Spinal cord (tissue), 10 donors: ENCODE measurements around the gene KEAP1. TPM values are rescaled to one million over a fixed set of nuclear protein-coding genes. Genes with fewer than 3 reads are reported as not detected.
"Not testable (repeated sequence)": the region's sequence is repeated elsewhere in the genome, so short reads cannot be mapped to it uniquely, and the experiment has no call there.

Experiments used
- DNase-seq, 6 donors: peaks; one replicate each; pipeline versions ENCODE4 v3.0.0 to v3.0.0-alpha.2; 2013 to 2015; ENCODE audit warnings: low spot score in 6 of 6, low read depth in 4 of 6
- H3K27ac ChIP-seq: one replicate; pipeline ENCODE4 v1.5.1; 2013; ENCODE audit warnings: low read depth, low read length, control low read depth
- H3K27me3 ChIP-seq: one replicate; pipeline ENCODE4 v1.6.1; 2013; ENCODE audit warnings: low read length; ENCODE audit not compliant: control insufficient read depth, insufficient read depth
- H3K36me3 ChIP-seq: one replicate; pipeline ENCODE4 v1.6.1; 2013; ENCODE audit warnings: low read length; ENCODE audit not compliant: control insufficient read depth, insufficient read depth
- H3K4me1 ChIP-seq: one replicate; pipeline ENCODE4 v1.6.1; 2013; ENCODE audit warnings: low read length; ENCODE audit not compliant: control insufficient read depth, insufficient read depth
- H3K4me3 ChIP-seq: one replicate; pipeline ENCODE4 v1.5.1; 2013; ENCODE audit warnings: low read depth, low read length, control low read depth
- H3K9me3 ChIP-seq: one replicate; pipeline ENCODE4 v1.6.1; 2013; ENCODE audit warnings: low read length; ENCODE audit not compliant: control insufficient read depth, insufficient read depth
- WGBS: methylation state at CpG from one replicate; pipeline ENCODE4 v1.1.5; 2013; ENCODE audit warnings: missing lambda C conversion rate; ENCODE audit not compliant: insufficient coverage; 5-methylcytosine and 5-hydroxymethylcytosine counted together
- polyA plus RNA-seq, 2 donors: library from polyadenylated mRNA; unstranded; fragments of 120-200 nt; gene quantifications; one replicate each; pipeline ENCODE4 v1.2.1, GENCODE V29; 2013; ENCODE audit not compliant: insufficient read length in 2 of 2
- total RNA-seq, 2 donors: library from RNA; depleted of rRNA in 1 of 2; stranded (reverse); fragments of 120-200 nt in 1 of 2; fragments of >200 nt in 1 of 2; gene quantifications; one replicate each; pipeline versions ENCODE4 v1.2.3 to v1.2.4, GENCODE V29; 2013 to 2014
- donor health status: healthy.

Gene KEAP1
- total and polyA plus RNA-seq, 4 donors = 40.5 to 93.6 (median 68.4) TPM

DNA sequence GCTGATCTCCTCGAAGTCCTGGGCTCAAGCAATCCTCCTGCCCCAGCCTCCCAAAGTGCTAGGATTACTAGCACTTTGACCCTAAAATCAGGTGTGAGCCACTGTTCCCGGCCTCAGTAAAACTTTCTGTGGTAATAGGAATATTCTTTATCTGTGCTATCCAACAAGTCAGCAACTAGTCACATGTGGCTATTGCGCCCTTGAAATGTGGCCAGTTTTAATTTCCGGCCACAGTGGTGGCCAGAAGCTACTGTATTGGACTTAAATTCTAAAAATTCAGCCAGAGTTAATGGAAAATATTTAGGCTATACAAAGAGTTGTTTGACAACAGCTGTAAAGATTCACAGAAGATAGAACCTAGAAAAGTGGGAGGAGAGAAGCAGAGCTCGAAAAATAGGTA, 30.0 kb downstream of the KEAP1 start:
- WGBS = 87% methylated on average over 3 of the region's 5 CpGs
- H3K27ac ChIP-seq = no peak overlapping the region
- H3K4me3 ChIP-seq = no peak overlapping the region
- H3K9me3 ChIP-seq = no peaks in the 10 kb centered on the region
- no peaks in the 10 kb centered on the region for H3K27me3 ChIP-seq
- H3K4me1 ChIP-seq = no peaks in the 10 kb centered on the region
- peaks cover 7% of the 10 kb centered on the region for H3K36me3 ChIP-seq
- no peak for DNase-seq

DNA sequence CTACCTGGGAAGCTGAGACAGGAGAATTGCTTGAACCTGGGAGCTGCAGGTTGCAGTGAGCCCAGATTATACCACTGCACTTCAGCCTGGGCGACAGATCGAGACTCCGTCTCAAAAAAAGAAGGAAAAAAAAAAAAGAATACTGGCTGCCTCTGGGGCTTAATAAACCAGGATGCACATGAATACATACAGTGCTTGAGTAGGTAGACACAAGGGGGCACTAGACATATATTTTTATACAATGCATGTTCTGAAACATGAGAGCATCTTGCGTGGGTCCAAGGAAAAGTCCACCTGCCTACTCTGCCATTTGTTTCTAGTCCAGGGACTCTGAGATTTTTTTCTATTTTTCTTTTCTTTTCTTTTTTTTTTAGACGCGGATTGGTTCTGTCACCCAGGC, 31.2 kb downstream of the KEAP1 start:
- Histone ChIP-seq H3K36me3 (peaks cover 18% of the 10 kb centered on the region), H3K27ac (no peak overlapping the region), H3K4me3 (no peak overlapping the region), H3K9me3 (no peaks in the 10 kb centered on the region), H3K27me3 (no peaks in the 10 kb centered on the region), H3K4me1 (no peaks in the 10 kb centered on the region)
- WGBS = 45% methylated on average over 3 of the region's 6 CpGs
- DNase-seq = peak in 2 of 6 donors; percentile 47 to 55

- Histone ChIP-seq H3K27ac (no peak overlapping the region), H3K9me3 (no peaks in the 10 kb centered on the region), H3K36me3 (peaks cover 45% of the 10 kb centered on the region), H3K4me1 (no peaks in the 10 kb centered on the region), H3K27me3 (no peaks in the 10 kb centered on the region), H3K4me3 (no peak overlapping the region)
- 31% methylated on average over 2 of the region's 12 CpGs for WGBS
- DNase-seq = no peak
These were observed 35.0 kb downstream of the KEAP1 start for GRCh38 chr19:10468133-10468532.

DNA sequence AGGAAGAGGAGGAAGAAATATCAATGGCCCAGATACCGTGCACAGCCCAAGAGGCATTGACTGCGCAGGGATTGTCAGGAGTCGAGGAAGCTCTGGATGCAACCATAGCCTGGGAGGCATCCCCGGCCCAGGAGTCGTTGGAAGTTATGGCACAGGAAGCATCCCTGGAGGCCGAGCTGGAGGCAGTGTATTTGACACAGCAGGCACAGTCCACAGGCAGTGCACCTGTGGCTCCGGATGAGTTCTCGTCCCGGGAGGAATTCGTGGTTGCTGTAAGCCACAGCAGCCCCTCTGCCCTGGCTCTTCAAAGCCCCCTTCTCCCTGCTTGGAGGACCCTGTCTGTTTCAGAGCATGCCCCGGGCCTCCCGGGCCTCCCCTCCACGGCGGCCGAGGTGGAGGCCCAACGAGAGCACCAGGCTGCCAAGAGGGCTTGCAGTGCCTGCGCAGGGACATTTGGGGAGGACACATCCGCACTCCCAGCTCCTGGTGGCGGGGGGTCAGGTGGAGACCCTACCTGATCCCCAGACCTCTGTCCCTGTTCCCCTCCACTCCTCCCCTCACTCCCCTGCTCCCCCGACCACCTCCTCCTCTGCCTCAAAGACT, 36.0 kb downstream of the KEAP1 start:
- no peak for DNase-seq
- Histone ChIP-seq H3K9me3 (no peaks in the 10 kb centered on the region), H3K27ac (no peak overlapping the region), H3K36me3 (peaks cover 53% of the 10 kb centered on the region), H3K4me1 (no peaks in the 10 kb centered on the region), H3K27me3 (no peaks in the 10 kb centered on the region), H3K4me3 (no peak overlapping the region)
- 76% methylated on average over 18 of the region's 20 CpGs for WGBS

DNA sequence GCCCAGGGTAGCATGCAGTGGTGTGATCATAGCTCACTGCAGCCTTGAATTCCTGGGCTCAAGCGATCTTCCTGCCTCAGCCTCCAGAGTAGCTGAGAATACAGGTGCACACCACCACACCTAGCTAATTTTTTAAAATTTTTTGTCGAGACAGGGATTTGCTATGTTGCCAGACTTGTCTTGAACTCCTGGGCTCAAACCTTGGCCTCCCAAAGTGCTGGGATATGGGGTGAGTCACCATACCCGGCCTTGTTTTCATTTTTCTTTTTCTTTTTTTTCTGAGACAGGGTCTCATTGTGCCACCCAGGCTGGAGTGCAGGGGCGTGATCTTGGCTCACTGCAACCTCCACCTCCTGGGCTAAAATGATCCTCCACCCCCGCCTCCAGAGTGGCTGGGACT, 38.7 kb downstream of the KEAP1 start:
- Histone ChIP-seq H3K4me3 (no peak overlapping the region), H3K4me1 (peaks cover 12% of the 10 kb centered on the region), H3K27ac (no peak overlapping the region), H3K36me3 (peaks cover 68% of the 10 kb centered on the region), H3K9me3 (no peaks in the 10 kb centered on the region), H3K27me3 (no peaks in the 10 kb centered on the region)
- 77% methylated on average over 3 of the region's 5 CpGs for WGBS
- DNase-seq = no peak

- no peak for DNase-seq
- WGBS = 88% methylated on average over 1 of the region's 4 CpGs
- no peak overlapping the region for H3K27ac ChIP-seq
These were observed 40.6 kb downstream of the KEAP1 start for GRCh38 chr19:10462557-10462956.

GRCh38 chr19:10462042-10462441, 41.1 kb downstream of the KEAP1 start:
- Histone ChIP-seq H3K36me3 (peaks cover 72% of the 10 kb centered on the region), H3K4me1 (peaks cover 12% of the 10 kb centered on the region)
- not testable (repeated sequence) for H3K27ac ChIP-seq, H3K4me3 ChIP-seq, H3K9me3 ChIP-seq, DNase-seq, H3K27me3 ChIP-seq
- WGBS = 70% methylated on average over 2 of the region's 15 CpGs

More at GRCh38 chr19:10462557-10462956, 40.6 kb downstream of the KEAP1 start:
- peaks cover 72% of the 10 kb centered on the region for H3K36me3 ChIP-seq
- H3K4me1 ChIP-seq = peaks cover 12% of the 10 kb centered on the region
- no peaks in the 10 kb centered on the region for H3K27me3 ChIP-seq
- no peak overlapping the region for H3K4me3 ChIP-seq
- H3K9me3 ChIP-seq = no peaks in the 10 kb centered on the region

DNA sequence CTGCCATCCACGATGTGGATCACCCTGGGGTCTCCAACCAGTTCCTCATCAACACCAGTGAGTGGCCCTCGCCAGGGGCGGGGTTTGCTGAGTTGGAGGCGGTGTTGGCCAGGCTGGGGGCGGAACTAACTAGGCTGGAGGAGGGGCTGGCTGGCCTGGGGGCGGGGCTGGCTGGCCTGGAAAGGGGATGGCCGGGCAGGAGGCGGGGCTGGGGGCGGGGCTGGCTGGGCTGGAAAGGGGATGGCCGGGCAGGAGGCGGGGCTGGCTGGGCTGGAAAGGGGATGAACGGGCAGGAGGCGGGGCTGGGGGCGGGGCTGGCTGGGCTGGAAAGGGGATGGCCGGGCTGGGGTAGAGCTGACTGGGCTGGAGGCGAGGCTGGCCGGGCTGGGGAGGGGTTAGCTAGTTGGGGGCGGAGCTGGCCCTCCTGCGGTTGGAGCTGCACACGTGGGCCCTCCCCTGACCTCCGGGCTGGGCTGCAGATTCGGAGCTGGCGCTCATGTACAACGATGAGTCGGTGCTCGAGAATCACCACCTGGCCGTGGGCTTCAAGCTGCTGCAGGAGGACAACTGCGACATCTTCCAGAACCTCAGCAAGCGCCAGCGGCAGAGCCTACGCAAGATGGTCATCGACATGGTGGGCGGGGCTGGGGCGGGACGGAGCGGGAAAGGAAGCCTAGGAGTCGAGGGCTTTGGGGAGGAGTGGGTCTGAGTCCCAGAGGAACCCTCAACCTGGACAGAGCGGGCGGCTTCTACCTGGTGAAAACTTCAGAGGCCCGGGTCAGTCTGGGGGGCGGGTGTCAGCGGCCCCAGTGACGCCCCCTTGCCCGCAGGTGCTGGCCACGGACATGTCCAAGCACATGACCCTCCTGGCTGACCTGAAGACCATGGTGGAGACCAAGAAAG, 41.9 kb downstream of the KEAP1 start:
- H3K4me1 ChIP-seq = peaks cover 12% of the 10 kb centered on the region
- H3K36me3 ChIP-seq = peaks cover 68% of the 10 kb centered on the region
- no peak overlapping the region for H3K27ac ChIP-seq
- peak overlapping the region; percentile 28 for H3K4me3 ChIP-seq
- no peaks in the 10 kb centered on the region for H3K27me3 ChIP-seq
- DNase-seq = peak in 5 of 6 donors; percentile 21 to 93 (median 72)
- H3K9me3 ChIP-seq = no peaks in the 10 kb centered on the region
- WGBS = 4% methylated on average over 44 of the region's 45 CpGs

DNA sequence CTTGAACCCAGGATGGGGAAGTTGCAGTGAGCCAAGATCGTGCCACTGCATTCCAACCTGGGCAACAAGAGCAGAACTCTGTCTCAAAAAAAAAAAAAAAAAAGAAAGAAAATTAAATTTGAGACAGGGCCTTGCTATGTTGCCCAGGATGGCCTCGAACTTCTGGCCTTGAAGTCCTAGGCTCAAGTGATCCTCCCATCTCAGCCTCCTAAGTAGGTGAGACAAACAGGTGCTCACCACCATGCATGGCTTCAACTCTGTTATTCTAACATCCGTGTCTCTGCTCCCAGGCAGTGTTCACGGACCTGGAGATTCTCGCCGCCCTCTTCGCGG, 42.5 kb downstream of the KEAP1 start:
- peak in 1 of 6 donors; percentile 15 for DNase-seq
- WGBS = 37% methylated on average over 8 of the region's 8 CpGs
- no peak overlapping the region for H3K4me3 ChIP-seq

GRCh38 chr19:10458733-10459132, 44.4 kb downstream of the KEAP1 start:
- not testable (repeated sequence) for H3K27me3 ChIP-seq, H3K9me3 ChIP-seq, H3K4me3 ChIP-seq, DNase-seq, H3K27ac ChIP-seq
- H3K4me1 ChIP-seq = peaks cover 25% of the 10 kb centered on the region
- peaks cover 50% of the 10 kb centered on the region for H3K36me3 ChIP-seq
- WGBS = 92% methylated on average over 6 of the region's 7 CpGs

More for the DNA sequence above, 42.5 kb downstream of the KEAP1 start:
- H3K4me1 ChIP-seq = peaks cover 12% of the 10 kb centered on the region
- no peak overlapping the region for H3K27ac ChIP-seq
- no peaks in the 10 kb centered on the region for H3K27me3 ChIP-seq
- peaks cover 64% of the 10 kb centered on the region for H3K36me3 ChIP-seq
- H3K9me3 ChIP-seq = no peaks in the 10 kb centered on the region
